K562 (cell line): ENCODE results near the gene DNAJB1. TPM values are rescaled to one million over a fixed set of nuclear protein-coding genes. Genes with fewer than 3 reads are reported as not detected.
A peak's percentile ranks its signal among the peaks of the same experiment; 100 is the strongest.

ENCODE experiments used
- EP400 ChIP-seq: fragments of 450-650 bp; IDR thresholded peaks from 2 replicates; pipeline ENCODE4 v1.6.1; 2017; ENCODE audit warnings: antibody characterized with exemption, mild to moderate bottlenecking, moderate library complexity
- FOXM1 ChIP-seq, 2 experiments: fragments of 450-650 bp in 1 of 2; sonication (generic) in 1 of 2; formaldehyde crosslinking in 1 of 2; IDR thresholded peaks; 2 replicates each; pipeline versions ENCODE4 v1.6.1 to v1.9.0; 2017 to 2022; ENCODE audit warnings: low read depth in 2 of 2, mild to moderate bottlenecking in 2 of 2, missing genetic modification reagents in 1 of 2, moderate library complexity in 1 of 2
- GTF2E2 ChIP-seq: fragments of 200-800 bp; sonication (Bioruptor generic); IDR thresholded peaks from 2 replicates; pipeline ENCODE4 v1.6.1; 2016; ENCODE audit warnings: missing genetic modification characterization, missing compliant biosample characterization
- GTF2F1 ChIP-seq: IDR thresholded peaks from 2 replicates; pipeline ENCODE4 v1.6.1; 2011; ENCODE audit warnings: low read depth, low read length, improper control_type of control experiment
- L3MBTL2 ChIP-seq: fragments of 450-650 bp; IDR thresholded peaks from 2 replicates; pipeline ENCODE4 v1.6.1; 2016; ENCODE audit warnings: mild to moderate bottlenecking, moderate library complexity
- MXI1 ChIP-seq: IDR thresholded peaks from 2 replicates; pipeline ENCODE4 v1.6.1; 2011; ENCODE audit warnings: low read depth, mild to moderate bottlenecking, improper control_type of control experiment, low read length
- NBN ChIP-seq: fragments of 450-650 bp; IDR thresholded peaks from 2 replicates; pipeline ENCODE4 v1.6.1; 2016; ENCODE audit warnings: low read depth, mild to moderate bottlenecking
- NCOA1 ChIP-seq: fragments of 450-650 bp; IDR thresholded peaks from 2 replicates; pipeline ENCODE4 v1.6.1; 2016; ENCODE audit warnings: low read depth
- PHF8 ChIP-seq: fragments of 200-600 bp; sonication (generic); IDR thresholded peaks from 2 replicates; pipeline ENCODE4 v1.6.1; 2012; ENCODE audit warnings: mixed run types, mild to moderate bottlenecking, inconsistent platforms, low read length, moderate library complexity, borderline replicate concordance
- PML ChIP-seq: IDR thresholded peaks from 2 replicates; pipeline ENCODE4 v1.6.1; 2012; ENCODE audit warnings: low read length, inconsistent platforms
- XRCC3 ChIP-seq: fragments of 450-650 bp; IDR thresholded peaks from 2 replicates; pipeline ENCODE4 v1.6.1; 2017; ENCODE audit warnings: mild to moderate bottlenecking, moderate library complexity
- ZFP1 ChIP-seq: fragments of 450-650 bp; formaldehyde crosslinking; IDR thresholded peaks from 2 replicates; pipeline ENCODE4 v1.4.0; 2020; ENCODE audit warnings: mild to moderate bottlenecking, mixed read lengths
- ZNF589 ChIP-seq: fragments of 200-800 bp; sonication (Bioruptor generic); IDR thresholded peaks from 2 replicates; pipeline ENCODE4 v1.6.1; 2016; ENCODE audit warnings: low read depth, missing genetic modification characterization, missing compliant biosample characterization
- polyA plus RNA-seq, 8 experiments: library from polyadenylated mRNA; depleted of rRNA in 4 of 8; stranded (reverse) in 5 of 8; unstranded in 3 of 8; fragments of >200 nt; fragmentation: Nextera tagmentation in 2 of 8; fragmentation: Illumina TruSeq in 1 of 8; extraction: Ambion mirVana in 2 of 8; extraction: Trizol in 1 of 8; gene quantifications; 2 replicates each; pipeline versions ENCODE4 v1.2.1 to v1.2.3, GENCODE V29; 2011 to 2014; ENCODE audit warnings: inconsistent platforms in 1 of 8, missing spikeins in 1 of 8
- total RNA-seq, 7 experiments: library from RNA; depleted of rRNA in 6 of 7; stranded (reverse); fragments of >200 nt in 6 of 7; fragmentation: Illumina TruSeq in 2 of 7; extraction: Trizol in 2 of 7; gene quantifications; 2 replicates each; pipeline versions ENCODE4 v1.2.1 to v1.2.3, GENCODE V29; 2011 to 2021; ENCODE audit warnings: low replicate concordance in 1 of 7
- TF ChIP-seq, protein P1 (sequence below): fragments of 200-800 bp; sonication (Bioruptor generic); IDR thresholded peaks from 2 replicates; pipeline ENCODE4 v1.6.1; 2016; ENCODE audit warnings: missing genetic modification characterization, missing compliant biosample characterization
- TF ChIP-seq, protein P2 (sequence below): fragments of 200-800 bp; sonication (Bioruptor generic); IDR thresholded peaks from 2 replicates; pipeline ENCODE4 v1.6.1; 2017; ENCODE audit warnings: missing genetic modification characterization, missing compliant biosample characterization
- TF ChIP-seq, protein P3 (sequence below), 2 experiments: fragments of 450-650 bp in 1 of 2; sonication (generic) in 1 of 2; formaldehyde crosslinking in 1 of 2; IDR thresholded peaks in 1 of 2; conservative IDR thresholded peaks in 1 of 2; 2 replicates each; pipeline versions ENCODE4 v1.6.1 to v1.8.1; 2016 to 2023; ENCODE audit warnings: mild to moderate bottlenecking in 2 of 2, moderate library complexity in 2 of 2, inconsistent platforms in 1 of 2, missing genetic modification reagents in 1 of 2
- TF ChIP-seq, protein P4 (sequence below), 2 experiments: fragments of 450-650 bp in 1 of 2; sonication (generic) in 1 of 2; formaldehyde crosslinking; conservative IDR thresholded peaks; 2 replicates each; pipeline versions ENCODE4 v1.4.0 to v1.8.1; 2020 to 2022; ENCODE audit warnings: mild to moderate bottlenecking in 1 of 2, missing genetic modification reagents in 1 of 2
- TF ChIP-seq, protein P5 (sequence below): sonication (generic); formaldehyde crosslinking; IDR thresholded peaks from 2 replicates; pipeline ENCODE4 v1.9.0; 2022; ENCODE audit warnings: mild to moderate bottlenecking, missing genetic modification reagents

Gene DNAJB1
- total and polyA plus RNA-seq, 9 of the 15 experiments (the other 6 are each of a cell fraction or from before 2014, with no cell fraction given): 13.2 to 113 (median 62.1) TPM

DNA sequence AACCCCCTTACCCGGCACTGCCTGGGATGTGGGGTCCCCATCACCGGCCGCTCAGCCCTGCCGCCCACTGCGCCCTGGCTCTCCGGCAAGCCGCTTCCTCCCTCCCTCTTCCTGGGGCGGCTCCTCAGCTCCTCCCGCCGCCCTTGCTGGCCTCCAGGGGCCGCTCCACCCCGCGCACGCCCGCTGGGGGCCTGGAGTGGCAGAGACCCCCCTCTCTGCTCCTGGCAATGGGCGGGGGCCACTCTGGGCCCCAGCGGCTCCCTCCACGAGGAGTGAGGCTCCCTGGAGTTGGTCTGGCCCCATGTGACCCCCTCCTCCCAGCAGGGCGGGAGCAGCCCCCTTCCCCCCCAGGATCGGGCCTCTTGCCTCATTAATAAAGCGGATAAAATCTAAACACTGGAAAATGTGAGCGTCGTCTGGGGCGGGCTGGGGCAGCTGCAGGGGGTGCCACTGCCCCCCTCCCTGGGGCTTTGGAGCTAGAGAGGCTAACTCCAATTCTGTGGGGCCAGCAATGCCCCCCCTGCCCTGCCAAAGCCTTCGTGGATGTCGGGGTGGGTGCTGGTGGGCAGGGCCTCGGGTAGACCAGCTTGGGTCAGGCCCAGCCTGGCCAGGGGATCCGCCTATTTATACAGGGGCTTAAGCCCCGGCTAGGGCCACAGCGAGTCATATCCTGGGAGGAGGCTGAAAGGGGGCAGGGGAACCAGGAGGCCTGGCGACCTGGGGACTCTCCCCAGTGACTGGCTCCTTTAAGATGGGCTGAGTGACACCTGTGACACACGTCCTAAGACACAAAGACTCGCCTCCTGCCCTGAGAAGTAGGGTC is 42.7 kb downstream of the DNAJB1 start, which contains the start of gene PTGER1 (continued):
- TF ChIP-seq, protein P1, sequence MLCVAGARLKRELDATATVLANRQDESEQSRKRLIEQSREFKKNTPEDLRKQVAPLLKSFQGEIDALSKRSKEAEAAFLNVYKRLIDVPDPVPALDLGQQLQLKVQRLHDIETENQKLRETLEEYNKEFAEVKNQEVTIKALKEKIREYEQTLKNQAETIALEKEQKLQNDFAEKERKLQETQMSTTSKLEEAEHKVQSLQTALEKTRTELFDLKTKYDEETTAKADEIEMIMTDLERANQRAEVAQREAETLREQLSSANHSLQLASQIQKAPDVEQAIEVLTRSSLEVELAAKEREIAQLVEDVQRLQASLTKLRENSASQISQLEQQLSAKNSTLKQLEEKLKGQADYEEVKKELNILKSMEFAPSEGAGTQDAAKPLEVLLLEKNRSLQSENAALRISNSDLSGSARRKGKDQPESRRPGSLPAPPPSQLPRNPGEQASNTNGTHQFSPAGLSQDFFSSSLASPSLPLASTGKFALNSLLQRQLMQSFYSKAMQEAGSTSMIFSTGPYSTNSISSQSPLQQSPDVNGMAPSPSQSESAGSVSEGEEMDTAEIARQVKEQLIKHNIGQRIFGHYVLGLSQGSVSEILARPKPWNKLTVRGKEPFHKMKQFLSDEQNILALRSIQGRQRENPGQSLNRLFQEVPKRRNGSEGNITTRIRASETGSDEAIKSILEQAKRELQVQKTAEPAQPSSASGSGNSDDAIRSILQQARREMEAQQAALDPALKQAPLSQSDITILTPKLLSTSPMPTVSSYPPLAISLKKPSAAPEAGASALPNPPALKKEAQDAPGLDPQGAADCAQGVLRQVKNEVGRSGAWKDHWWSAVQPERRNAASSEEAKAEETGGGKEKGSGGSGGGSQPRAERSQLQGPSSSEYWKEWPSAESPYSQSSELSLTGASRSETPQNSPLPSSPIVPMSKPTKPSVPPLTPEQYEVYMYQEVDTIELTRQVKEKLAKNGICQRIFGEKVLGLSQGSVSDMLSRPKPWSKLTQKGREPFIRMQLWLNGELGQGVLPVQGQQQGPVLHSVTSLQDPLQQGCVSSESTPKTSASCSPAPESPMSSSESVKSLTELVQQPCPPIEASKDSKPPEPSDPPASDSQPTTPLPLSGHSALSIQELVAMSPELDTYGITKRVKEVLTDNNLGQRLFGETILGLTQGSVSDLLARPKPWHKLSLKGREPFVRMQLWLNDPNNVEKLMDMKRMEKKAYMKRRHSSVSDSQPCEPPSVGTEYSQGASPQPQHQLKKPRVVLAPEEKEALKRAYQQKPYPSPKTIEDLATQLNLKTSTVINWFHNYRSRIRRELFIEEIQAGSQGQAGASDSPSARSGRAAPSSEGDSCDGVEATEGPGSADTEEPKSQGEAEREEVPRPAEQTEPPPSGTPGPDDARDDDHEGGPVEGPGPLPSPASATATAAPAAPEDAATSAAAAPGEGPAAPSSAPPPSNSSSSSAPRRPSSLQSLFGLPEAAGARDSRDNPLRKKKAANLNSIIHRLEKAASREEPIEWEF (CRISPR knock-in tag): no peak
- TF ChIP-seq ZNF589 (CRISPR knock-in tag) (no peak), PML (no peak), L3MBTL2 (0 out of 2 replicates have a peak, but pooled peaks have one; percentile 23), GTF2F1 (no peak), PHF8 (peak; percentile 35; the same call in 1 of the 2 replicates), NBN (no peak), NCOA1 (no peak), XRCC3 (no peak), ZFP1 (CRISPR knock-in tag) (no peak), GTF2E2 (no peak), EP400 (no peak), FOXM1 (IDR thresholded peaks at IDR 0.05; ENCODE audit: low read depth) (no peak), FOXM1 (CRISPR knock-in tag; IDR thresholded peaks at IDR 0.05; ENCODE audit: low read depth) (no peak), MXI1 (no peak)
- TF ChIP-seq, protein P2, sequence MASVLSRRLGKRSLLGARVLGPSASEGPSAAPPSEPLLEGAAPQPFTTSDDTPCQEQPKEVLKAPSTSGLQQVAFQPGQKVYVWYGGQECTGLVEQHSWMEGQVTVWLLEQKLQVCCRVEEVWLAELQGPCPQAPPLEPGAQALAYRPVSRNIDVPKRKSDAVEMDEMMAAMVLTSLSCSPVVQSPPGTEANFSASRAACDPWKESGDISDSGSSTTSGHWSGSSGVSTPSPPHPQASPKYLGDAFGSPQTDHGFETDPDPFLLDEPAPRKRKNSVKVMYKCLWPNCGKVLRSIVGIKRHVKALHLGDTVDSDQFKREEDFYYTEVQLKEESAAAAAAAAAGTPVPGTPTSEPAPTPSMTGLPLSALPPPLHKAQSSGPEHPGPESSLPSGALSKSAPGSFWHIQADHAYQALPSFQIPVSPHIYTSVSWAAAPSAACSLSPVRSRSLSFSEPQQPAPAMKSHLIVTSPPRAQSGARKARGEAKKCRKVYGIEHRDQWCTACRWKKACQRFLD (CRISPR knock-in tag): no peak
- TF ChIP-seq, protein P3, sequence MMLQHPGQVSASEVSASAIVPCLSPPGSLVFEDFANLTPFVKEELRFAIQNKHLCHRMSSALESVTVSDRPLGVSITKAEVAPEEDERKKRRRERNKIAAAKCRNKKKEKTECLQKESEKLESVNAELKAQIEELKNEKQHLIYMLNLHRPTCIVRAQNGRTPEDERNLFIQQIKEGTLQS (IDR thresholded peaks at IDR 0.05): no peak
- TF ChIP-seq, protein P3 (CRISPR knock-in tag; conservative IDR thresholded peaks at IDR 0.05): no peak
- TF ChIP-seq, protein P4, sequence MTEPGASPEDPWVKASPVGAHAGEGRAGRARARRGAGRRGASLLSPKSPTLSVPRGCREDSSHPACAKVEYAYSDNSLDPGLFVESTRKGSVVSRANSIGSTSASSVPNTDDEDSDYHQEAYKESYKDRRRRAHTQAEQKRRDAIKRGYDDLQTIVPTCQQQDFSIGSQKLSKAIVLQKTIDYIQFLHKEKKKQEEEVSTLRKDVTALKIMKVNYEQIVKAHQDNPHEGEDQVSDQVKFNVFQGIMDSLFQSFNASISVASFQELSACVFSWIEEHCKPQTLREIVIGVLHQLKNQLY (CRISPR knock-in tag; conservative IDR thresholded peaks at IDR 0.05): no peak
- TF ChIP-seq, protein P5, sequence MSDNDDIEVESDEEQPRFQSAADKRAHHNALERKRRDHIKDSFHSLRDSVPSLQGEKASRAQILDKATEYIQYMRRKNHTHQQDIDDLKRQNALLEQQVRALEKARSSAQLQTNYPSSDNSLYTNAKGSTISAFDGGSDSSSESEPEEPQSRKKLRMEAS (CRISPR knock-in tag): peak; percentile 29; the same call in 1 of the 2 replicates
